ENCODE measurements around the gene NCMAP.

NCMAP gene

GRCh38 chr1:24535021-24535424 lies 20.9 kb upstream of the NCMAP start:
- no peak for TF ChIP-seq CTCF (IDR thresholded peaks at IDR 0.05; ENCODE audit: low read depth, low read length)
- H3K4me3 ChIP-seq (ENCODE audit: low read depth, low read length): no peak overlapping the region

GRCh38 chr1:24535778-24536177 lies 20.1 kb upstream of the NCMAP start:
- no peak for TF ChIP-seq CTCF (IDR thresholded peaks at IDR 0.05; ENCODE audit: low read depth, low read length)
- H3K4me3 ChIP-seq (ENCODE audit: low read depth, low read length): no peak overlapping the region

DNA sequence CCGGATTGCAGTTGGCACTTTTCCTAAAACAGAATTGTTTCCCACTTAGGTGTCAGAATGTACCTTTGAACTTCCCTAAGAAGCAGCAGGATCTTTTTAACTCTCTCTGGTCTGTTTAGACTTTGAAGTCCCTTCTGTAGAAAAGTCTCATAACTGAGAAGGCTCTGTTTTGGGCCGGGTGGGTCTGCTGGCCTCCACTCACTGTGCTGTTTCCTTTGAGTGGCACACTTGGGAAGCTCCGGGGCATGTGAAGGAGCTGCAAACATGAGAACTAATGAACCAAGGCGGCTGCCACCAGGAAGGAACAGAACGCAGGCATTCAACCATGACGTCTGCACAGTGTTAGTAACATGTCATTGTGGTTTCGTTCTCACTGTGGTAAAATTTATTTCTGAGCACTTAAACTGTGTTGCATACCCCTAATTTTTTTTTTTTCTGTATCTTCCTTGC lies 19.5 kb upstream of the NCMAP start:
- H3K4me3 ChIP-seq (ENCODE audit: low read depth, low read length): no peak overlapping the region
- TF ChIP-seq CTCF (IDR thresholded peaks at IDR 0.05; ENCODE audit: low read depth, low read length): no peak

DNA sequence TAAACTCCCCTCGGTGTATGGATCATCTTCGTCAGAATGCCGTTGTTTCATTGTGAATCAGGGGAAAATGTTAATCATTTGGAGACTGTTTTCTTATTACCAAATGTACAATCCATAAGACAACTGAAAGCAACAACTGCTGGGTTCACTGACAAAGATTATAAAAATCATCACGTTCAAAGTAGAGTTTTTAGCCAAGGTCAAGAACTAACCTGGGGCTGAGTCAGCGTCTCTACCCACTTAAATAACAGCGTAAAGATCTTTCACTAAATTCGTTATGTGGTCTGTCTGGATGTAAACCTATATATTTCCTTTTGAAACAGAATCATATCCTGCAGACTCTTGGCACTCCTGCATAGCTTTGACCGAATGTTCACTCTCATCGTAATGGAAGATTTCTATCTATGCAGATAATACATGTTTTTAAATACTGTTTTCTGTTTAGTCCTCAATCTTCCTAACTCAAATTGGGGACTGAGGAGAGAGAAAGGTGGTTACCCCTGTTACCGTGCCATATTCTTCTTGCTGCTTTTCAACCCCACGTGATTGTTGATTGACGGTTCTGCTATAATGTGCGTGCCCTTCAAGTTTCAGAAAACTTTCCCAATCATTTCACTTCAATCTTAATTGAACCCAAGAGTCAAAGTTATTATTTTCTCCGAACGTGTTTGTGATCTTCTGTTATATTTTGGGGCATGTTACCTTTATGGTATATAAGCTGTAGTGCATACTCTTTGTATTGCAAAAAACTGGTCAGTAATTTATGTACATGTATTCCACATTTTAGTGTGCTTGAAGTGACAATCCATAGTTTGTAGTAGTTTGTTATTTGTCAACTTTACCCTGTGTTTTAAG lies 15.6 kb upstream of the NCMAP start:
- H3K4me3 ChIP-seq (ENCODE audit: low read depth, low read length): no peak overlapping the region
- no peak for TF ChIP-seq CTCF (IDR thresholded peaks at IDR 0.05; ENCODE audit: low read depth, low read length)

DNA sequence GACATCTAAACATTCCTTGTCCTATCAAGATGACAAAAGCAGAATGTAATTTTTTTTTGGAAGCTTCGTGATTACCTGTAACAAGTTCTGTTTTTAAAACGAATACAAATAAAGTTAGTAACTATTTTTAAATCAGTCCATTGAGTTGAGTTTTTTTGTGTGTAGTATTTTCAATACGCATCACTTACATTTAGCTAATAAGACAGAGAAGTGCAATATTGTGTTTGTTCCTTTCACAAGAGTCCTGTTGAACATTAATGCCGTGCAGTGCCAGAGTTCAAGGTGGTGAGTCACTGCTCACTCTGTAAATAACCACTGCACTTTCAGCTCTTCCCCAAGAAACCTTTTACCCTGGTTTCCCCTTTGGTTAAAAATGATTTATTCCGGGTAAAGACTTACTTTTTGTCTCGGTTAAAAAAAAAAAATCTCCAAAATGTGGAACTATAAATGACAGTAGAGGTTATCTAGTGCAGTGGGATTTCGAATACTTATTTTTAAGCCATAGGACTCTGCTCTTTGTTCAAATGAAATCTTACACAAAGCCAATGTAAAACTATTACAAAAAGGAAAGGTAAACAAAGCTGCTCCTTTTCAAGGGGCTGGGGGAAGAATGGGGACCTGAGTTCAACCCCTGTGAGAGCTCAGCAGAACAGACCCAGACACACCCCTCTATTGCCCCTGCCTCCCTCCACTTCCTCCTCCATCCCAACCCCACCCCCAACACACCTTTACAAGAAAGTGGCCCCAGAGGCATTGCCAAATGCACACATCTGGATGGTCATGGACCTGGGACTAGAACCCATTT lies 14.8 kb upstream of the NCMAP start:
- no peak for TF ChIP-seq CTCF (IDR thresholded peaks at IDR 0.05; ENCODE audit: low read depth, low read length)
- peak overlapping the region; percentile 9; the same call in 1 of the 2 replicates for H3K4me3 ChIP-seq (ENCODE audit: low read depth, low read length)

GRCh38 chr1:24541711-24542346 lies 14.1 kb upstream of the NCMAP start:
- H3K4me3 ChIP-seq (ENCODE audit: low read depth, low read length): no peak overlapping the region
- TF ChIP-seq CTCF (IDR thresholded peaks at IDR 0.05; ENCODE audit: low read depth, low read length): peak; percentile 68; the same call in 1 of the 2 replicates
